GM21786 (cell line): ENCODE data around the gene IGF2.

ENCODE experiments used
- ATAC-seq: cut with Tn5 transposase; IDR thresholded peaks from one replicate; pipeline ENCODE4 v1.9.1; 2021; ENCODE audit not compliant: unreplicated experiment

Gene IGF2

DNA sequence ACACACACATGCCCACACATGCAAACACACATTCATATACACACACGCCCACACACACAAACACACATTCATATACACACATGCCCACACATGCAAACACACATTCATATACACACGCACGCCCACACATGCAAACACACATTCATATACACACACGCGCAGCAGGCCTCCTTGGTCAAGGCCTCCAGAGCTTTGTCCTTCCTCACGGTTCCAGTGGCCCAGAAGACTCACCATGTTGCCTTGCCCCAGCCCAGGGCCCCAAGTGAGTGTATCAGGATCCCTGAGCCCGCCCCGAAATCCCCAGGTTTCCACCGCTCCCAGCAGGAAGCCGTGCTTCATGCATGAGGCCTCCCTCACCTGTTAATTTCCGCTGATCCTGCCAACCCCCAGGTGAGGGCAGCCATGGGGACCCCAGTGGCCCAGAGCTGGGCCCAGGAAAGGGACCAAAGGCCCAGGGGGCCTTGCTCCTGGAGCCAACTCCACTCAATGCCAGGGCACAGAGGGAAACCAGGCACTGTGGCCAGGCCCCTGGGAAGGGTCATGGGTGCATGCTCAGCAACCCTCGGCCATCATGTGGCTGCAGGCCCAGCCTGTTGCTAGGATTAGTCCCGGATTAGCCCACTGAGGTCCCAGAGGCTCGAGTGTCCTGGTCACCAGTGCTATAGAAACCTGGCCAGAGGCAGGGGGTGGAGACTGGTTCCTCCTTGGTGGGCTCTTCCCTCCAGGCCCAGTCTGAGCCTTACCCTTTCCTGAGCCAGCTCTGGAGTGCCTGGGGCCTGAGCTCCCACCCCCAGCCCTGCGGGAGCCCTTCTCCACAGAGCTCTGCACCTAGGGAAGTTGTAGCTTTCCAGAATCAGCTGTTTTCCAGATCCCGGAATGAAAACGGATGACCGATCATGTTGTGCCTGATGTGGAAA lies 34.4 kb downstream of the IGF2 start:
- ATAC-seq = no peak

DNA sequence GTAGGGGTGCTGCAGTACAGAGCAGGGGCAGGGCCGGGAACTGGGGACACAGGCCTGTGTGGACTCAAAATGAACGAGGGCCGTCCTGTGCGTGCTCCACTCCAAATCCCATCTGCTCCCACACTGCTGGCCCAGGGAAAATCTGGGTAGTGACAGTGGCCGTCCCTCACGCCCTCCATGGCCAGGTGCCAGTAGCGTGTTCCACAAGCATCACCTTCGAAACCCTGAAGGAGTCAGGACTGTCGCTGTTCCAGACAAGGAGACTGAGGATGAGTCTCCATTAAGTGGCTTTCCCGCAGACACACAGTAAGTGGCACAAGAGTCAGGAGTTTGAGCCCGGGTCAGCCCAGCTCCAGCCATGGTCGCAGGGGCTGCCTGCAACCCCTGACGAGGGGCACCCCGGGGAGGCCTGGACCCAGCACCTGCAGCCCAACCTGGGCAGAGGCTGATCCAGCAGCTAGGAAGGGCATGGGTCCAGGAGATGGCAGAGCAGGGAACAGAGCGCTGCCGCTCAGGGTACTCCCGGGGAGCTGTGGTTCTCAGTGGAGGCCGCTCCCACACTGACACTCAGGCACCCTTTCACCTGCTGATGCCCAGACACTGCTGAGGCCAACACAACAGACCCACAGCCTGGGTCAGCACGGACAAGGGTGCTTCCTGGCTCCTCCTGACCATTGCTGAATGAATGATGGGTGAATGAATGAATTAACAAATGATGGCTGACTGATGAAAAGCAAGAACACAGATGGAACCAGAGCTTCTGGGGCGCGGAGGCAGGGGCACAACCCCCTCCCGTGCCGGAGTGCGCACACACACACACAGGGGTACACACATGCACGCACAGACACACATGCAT lies 35.3 kb downstream of the IGF2 start:
- no peak for ATAC-seq

DNA sequence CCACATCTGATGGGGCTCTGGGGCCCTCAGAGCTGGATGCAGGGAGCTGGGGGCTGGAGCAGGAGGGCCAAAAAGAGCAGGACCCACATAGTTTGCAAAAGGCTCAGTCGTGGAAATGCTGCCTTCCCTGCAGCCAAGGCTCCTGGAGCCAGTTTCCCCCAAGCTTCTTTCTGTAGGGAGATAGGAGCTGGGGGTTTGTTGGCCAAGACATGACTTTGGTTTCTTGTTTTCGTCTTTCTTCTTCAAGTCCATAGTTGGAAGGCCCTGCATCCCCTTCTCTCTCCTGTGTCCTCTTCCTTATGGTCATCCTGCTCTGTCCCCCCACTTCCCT lies 36.3 kb downstream of the IGF2 start:
- ATAC-seq = no peak

DNA sequence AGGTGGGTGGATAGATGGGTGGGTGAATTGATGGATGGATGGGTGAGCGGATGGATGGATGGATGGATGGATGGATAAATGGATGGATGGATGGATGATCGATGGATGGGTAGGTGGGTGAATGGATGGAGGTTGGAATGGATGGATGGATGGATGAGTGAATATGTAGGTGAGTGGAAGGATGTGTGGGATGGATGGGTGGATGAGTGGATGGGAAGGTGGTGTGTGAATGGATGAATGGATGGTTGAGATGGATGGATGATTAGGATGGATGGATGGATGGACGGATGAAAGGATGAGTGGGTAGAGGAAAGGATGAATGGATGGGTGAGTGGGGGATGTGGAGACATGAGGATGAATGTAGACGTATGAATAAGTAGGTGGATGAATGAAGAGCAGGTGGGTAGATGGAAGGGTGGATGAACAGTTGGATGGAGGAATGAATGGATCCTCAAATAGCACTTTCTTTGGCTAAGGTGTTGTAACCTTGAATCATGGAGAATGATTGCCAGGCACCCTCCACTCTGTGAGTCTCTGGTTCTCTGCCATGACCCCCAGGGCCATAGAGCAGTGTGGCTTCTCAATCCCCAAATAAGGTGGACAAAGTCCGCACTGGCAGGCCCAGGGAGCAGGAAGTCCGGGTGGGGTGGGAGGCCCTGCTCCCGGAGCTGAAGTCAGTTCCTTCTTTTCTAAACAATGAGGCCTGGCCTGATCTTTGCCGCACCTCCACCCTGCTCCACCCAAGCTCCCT lies 36.9 kb downstream of the IGF2 start:
- ATAC-seq = no peak

DNA sequence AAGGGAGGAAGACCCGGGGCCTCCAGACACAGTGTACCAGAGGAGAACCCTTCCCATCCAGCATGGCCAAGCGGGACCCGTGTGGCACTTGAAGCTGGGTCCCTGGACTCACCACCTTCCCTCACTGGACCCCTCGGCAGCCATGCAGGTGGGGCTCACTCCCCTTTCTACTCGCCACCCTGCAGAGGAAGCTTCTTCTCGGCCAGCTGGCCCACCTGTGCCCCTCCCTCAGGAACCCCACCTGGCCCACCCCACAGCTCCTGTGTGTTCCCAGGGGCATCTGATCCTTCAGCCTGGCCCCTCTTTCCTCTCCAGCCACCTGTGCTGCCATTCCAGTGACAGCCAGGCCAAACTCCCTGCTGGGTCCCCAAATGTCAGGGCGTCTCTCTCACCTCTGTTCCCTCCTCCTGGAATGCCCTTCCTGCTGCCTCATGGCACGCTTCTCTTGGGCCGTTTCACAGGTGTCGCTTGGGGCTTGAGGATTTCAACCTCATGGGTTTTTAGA lies 38.0 kb downstream of the IGF2 start:
- no peak for ATAC-seq

DNA sequence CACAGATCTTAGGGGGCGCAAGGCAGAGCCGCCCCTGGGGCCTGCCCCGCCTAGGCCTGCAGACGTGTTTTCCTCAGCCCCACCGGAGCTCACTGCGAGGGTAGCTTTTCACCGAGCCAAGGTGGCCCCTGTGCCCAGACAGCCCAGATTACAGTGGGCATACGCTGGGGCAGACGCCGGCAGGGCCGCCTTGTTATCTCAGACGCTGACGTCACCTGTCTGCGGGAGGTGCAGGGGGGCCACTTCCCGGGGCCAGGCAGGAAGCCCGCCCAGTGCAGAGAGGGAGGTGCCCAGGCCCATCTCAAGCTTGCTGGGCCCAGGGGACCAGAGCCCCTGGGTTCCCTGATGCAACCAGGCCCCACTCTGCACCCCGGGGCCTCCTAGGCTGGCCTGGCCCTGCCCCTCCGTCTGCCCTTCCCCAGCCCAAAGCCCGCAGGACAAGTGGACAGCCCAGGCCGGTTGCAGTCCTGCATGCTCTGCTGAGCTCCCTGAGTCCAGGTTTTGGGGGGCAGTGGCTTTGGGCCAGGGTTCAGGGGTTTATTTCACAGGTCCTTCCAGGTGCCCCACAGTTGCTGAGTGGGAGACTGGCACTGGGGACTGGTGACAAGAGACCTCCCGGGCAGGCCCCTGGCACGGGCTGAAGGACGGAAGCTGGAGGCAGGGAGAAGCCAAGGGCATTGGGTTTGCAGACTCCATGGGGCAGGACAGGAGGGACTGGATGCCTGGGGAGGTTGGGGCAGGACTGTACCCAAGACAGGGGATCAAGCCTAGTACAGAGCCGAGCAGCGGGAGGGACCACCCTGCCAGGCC lies 38.6 kb downstream of the IGF2 start:
- ATAC-seq = no peak

DNA sequence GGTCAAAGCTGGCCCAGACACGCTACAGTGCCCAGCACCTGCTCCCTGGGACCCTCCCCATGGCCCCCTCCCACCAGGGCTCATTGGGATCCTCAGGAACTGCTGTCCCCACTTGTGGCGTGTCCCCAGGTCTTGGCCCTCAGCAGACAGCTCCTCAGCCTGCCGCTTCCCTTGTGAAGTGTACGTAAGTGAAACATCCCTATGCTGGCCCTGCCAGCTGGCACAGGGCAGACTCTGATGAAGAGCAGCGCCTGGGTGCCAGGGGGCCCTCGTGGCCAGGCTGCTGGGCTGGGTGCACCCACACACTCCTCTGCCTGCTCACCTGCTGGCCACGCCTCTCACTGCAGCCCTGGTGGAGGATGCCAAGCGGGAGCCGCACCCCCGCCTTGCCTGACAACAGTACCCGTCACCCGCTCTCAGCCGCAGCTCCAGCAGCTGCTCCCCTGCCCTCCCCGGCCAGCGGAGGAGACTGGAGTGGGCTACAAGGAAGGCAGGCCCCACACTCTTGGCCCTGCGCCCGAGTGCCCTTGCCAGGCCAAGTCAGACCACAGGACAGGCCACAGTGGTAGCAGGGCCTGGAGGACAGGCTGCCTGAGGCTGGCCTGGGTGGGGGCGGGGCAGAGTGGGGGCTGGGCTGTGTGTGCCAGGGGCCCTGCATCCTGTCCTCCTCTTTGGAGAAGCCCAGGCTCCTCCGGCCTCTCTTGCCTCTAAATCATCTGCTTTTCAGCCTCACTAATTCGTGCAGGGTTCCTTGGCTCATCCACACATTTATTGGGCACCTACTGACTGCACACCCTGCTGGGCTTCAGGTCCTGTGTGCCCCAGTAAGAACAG lies 39.5 kb downstream of the IGF2 start:
- no peak for ATAC-seq

DNA sequence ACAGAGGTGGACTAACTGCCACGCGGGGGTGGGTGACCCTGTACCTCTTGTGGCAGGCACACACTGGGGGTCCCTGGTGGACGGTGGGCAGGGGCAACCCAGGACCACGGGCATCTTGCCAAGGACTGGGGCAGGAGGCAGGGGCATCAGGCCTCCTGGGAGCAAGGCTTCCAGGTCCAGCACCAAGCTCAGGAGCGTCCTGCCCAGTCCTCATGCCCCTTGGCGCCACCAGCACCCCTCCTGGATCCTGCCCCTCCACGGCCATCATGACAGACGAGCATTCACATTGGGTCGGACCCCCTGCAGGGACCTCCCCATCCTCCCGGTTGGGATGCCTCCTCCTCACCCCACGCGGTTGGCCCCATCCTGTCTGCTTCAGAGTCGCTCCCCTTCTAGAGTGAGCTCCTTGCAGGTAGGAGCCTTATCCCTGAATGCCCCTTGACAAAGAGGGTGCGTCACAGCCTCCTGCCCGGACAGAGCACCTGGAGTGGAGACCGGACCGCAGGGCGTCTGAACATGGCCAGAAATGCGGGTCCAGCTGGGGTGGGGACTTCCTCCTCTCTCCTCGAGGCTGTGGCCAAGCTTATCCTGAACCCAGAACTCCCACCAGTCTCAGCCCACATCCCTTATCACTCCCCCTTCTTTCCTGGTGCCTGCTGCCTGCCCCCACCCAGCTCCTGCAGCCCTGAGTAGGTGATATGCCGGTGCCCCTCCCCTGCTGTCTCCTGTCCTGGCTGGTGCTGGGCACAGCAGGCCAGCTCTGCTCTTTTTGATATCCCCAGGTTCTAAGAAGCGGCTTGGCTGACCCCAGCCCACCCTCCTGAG lies 40.3 kb downstream of the IGF2 start:
- ATAC-seq = no peak

DNA sequence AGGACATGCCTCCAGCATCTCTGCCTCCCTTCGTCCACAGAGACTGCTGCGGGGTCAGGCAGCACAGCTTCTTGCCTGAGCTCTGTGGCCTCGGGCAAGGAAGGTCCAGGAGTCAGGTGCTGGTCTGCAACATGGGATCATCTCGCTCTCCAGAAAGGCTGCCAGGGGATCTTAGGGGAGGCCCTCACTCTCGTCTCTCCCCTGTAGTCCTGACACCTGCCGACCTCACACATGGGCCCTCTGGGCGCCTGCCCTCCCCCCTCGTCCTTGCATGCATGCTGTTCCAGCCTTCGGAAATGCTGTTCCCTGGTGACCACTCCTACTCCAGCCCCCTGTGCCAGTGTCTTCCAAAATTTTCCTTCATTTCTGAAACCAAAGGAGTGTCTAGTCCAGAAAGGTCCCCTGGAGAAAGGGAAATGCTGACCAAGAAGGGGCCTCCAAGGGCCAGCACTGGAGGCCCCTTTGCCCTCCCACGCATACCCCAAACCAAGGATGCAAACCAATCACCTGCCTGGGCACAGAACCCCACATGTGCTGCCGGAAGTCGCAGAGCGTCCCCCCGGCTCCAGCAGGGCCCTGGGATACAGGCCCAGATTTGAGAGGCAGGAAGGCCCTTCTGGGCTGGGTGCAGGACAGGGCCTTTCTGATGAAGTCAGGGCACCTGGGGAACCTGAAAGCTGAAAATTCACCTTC lies 41.0 kb downstream of the IGF2 start:
- no peak for ATAC-seq

DNA sequence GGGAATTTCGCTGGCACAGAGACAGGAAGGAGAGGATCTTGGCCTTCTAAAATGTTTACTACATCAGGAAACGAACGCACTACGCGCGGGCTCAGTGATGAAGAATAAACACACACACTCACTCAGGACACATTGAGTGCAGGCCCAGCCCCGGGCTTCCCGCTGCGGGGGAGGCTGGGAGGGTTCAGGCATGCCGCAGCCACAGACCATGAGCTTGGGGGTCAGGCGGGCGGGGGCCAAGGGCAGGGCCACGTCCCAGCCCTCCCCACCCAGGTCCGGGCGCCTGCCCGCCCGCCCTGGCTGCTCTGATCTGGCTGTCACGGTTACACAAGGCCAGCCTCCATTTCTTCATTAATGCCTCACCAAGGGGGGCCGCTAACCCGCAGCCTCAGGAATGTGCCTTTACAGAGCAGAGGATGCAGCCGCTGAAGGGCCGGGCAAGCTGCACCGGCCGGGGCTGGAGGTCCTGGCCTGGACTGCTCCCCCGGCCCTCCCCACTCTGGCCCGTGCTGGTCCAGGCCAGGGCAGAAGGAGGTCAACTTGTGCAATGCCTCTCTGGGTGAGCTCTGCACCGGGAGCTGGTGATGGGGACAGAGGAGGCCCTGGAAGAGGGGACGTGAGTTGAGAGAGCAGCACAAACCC lies 41.7 kb downstream of the IGF2 start:
- ATAC-seq = no peak

DNA sequence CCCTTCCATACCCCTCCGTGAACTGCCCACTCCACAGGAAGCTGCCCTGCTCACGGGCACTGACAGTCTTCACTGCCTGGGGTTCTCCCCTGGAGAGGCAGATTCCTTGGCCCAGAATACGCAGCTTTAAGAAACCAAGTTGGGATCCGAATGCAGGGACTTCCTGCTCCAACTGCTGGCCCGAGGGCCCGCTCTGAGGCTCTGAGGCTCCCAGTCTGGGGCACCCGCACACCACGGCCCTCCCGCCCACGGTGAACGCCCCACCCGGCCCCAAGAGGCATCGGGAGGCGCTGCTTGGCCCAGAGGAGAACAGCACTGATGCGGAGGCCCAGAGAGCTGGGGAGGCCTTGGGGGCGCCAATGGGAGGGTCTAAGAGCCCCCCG lies 42.3 kb downstream of the IGF2 start:
- no peak for ATAC-seq

DNA sequence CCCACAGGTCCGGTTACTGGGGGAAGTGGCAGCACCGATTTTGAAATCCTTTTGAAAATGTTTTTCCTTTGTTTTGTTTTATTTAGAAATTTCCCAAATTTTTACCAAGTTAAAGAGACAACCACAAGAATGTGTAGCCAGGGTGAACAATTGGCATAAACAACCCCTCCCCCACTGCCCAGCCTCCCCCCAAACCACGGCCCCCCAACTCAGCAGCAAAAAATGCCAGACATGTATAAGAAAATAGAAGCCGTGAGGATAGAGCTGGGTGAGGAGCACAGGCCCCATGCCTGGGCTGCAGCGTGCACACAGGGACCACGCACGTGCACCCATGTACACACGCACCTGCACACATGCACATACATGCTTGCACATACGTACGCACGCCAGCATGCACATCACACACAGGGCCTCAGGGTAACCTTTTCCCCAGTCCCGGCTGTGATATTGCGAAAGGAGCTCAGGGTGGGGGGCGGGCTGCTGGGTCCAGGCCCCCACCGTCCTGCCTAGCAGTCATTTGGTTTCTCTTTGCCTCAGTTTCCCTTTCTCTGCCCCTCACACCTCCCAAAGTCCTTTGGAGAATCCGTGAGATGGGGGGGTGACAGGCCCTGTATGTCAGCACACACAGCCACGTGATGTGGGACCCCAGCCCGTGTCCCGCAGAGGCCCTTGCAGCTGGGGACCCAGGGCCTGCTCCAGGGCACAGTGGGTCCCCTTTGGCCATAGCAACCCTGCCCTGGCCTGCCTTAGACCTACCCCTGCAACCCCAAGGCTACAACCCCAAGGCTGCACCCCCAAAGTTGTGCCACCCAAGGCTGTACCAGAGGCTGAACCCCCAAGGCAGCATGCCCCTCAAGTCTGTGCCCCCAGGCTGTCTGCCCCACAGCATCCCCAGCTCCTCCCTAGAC lies 42.9 kb downstream of the IGF2 start:
- no peak for ATAC-seq

DNA sequence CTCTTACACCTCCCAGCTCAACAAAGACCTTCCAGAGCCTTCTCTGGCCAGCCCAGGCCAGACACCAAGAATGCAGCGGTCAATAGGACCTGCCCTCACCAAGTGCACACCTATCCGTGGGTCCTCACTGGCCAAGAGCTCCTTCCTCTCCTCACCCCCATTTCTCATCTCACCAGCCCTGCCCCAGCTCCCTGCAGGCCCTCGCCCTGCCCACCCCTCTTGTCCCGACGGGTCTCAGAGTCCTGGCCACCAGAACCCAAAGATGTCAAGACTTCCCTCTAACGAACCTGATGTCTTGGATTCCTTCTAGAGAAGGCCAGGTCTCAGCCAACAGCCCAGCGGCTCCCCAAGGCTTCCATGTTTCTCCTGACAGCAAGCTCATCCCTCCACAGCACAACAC lies 43.6 kb downstream of the IGF2 start:
- no peak for ATAC-seq

DNA sequence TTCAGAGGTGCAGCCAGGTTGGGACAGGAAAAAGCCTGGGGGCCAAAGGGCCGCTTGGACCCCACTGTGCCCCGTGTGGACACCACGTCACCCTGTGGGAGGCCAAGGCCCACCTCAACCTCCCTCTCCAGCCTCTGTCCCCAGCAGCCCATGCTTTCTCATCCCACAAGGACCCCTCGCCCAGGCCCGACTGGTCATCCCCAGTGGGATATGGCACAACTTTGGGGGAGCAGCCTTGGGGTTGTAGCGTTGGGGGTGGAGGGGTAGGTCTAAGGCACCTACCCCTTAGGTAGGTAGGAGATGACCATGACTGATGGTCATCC lies 44.0 kb downstream of the IGF2 start:
- ATAC-seq = no peak

DNA sequence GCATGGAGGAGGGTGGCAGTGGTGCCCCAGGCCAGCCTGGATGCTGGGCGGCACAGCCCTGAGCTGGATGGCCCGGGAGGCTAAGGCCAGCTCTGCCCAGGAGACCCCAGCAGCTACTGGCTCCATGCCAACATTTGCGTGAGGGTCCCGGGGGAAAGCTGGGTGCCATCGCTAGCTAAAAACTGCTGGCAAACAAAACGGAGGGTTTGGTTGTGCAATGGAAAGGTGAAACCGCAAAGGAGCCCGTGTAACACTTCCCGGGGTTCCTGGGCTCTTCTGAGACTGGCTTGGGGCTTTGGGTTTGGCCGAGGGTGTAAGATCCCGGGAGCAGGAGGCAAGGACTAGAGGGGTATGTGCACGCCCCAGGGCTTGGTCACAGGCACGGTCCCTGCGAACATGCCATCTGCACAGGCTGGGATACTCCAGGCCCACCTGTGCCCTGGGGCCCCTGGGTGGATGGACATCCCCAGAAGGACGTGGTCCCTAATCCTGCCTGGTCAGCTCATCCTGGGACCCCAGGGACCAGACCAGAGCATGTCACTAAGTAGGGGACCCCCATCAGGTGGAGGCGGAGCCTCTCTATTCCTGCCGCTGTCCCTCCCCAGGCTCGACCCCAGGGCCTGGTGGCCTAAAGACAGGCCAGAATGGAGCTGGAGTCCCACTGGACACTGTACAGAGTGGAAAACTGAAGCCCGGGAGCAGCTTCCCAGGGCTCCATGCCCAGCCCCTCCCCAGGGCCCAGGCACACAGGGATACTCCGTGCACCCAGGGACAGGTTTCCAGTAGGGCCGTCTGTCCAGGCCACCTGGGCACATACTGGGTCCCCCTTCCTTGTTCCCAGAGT lies 44.6 kb downstream of the IGF2 start:
- no peak for ATAC-seq
